Gastrocnemius medialis (tissue), 4 donors: Measurements from ENCODE around the gene FAM72B. TPM values are rescaled to one million over a fixed set of nuclear protein-coding genes. Genes with fewer than 3 reads are reported as not detected.
"Not testable (repeated sequence)": the region's sequence is repeated elsewhere in the genome, so short reads cannot be mapped to it uniquely, and the experiment has no call there.

Experiments used
- ATAC-seq, 2 donors: fragments of 150-250 bp; one replicate each; pipeline ENCODE4 v1.9.1; 2016
- DNase-seq, 2 donors: peaks; one replicate each; pipeline ENCODE4 v3.0.0-alpha.2; 2019
- H3K27ac ChIP-seq, 4 donors: fragments of 200-600 bp; sonication (generic); 1 replicate in 1 of 4; 2 replicates in 3 of 4; pipeline ENCODE4 v1.5.1; 2016 to 2018; ENCODE audit warnings: mild to moderate bottlenecking in 2 of 4, moderate library complexity in 1 of 4
- H3K27me3 ChIP-seq, 3 donors: fragments of 200-600 bp; sonication (generic) in 2 of 3; 1 replicate in 1 of 3; 2 replicates in 2 of 3; pipeline versions ENCODE4 v1.5.1 to v1.6.0; 2016 to 2019; ENCODE audit warnings: mild to moderate bottlenecking in 1 of 3, moderate library complexity in 1 of 3
- H3K36me3 ChIP-seq, 2 donors: fragments of 200-600 bp; sonication (generic) in 1 of 2; one replicate each; pipeline ENCODE4 v1.5.1; 2017 to 2018
- H3K4me1 ChIP-seq, 2 donors: fragments of 200-600 bp; sonication (generic) in 1 of 2; one replicate each; pipeline ENCODE4 v1.5.1; 2016 to 2017; ENCODE audit warnings: mild to moderate bottlenecking in 2 of 2
- H3K4me3 ChIP-seq, 4 donors: fragments of 200-600 bp; sonication (generic) in 3 of 4; 1 replicate in 1 of 4; 2 replicates in 3 of 4; pipeline ENCODE4 v1.5.1; 2016 to 2019; ENCODE audit warnings: mild to moderate bottlenecking in 2 of 4
- H3K9me3 ChIP-seq, 3 donors: fragments of 200-600 bp; sonication (generic) in 2 of 3; 1 replicate in 1 of 3; 2 replicates in 2 of 3; pipeline ENCODE4 v1.5.1; 2016 to 2019
- in situ Hi-C, 4 donors: fragments of 200-750 bp; cut with MboI; loops; one replicate each; pipeline versions ENCODE4 v1.15.0 to v1.8.0; 2017; ENCODE audit warnings: low sequenced_read_pairs in 4 of 4
- intact Hi-C: fragments of 100-400 bp; cut with DNase I; formaldehyde crosslinking; loops from one replicate; pipeline ENCODE4 v1.15.1; 2023; ENCODE audit warnings: low total_unique reads
- total RNA-seq, 4 donors: library from RNA; depleted of rRNA; stranded (reverse); fragments of >200 nt; gene quantifications; one replicate each; pipeline versions ENCODE4 v1.1.0 to v1.2.3, GENCODE V29; 2016

The FAM72B gene
- total RNA-seq, 4 donors from 2014 or later = not detected

DNA sequence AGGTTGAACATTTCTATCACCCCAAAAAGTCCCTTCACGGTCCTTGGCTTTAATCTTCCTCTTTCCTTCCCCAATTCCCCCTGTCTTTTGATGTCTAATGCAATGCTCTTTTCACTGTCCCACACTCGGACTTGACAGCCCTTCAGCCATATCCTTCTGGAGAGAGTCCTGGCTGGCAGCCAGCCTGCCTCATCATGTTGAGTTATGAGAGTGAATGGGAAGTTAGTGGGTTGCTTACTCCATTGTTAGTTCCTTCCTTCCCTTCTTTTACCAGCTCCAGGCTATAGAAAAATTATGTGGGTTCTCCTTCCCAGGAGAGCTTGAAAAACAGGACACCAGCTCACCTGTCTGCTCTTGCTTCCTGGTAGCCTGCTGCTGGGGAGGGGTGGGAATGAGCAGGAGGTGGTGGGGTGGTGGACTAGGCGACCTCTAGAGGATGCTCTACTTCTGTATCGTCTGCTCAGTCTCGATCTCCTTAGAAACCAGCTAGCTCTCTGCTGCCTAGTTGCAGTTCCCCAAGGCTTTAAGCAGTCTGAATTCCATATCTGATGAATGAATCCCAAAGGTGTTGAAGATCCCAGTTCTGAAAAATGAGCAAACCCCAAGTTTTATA, 30.5 kb upstream of the FAM72B start:
- H3K27me3 ChIP-seq, intact Hi-C loops, DNase-seq, H3K4me3 ChIP-seq, H3K4me1 ChIP-seq, ATAC-seq, H3K36me3 ChIP-seq, in situ Hi-C loops, H3K27ac ChIP-seq, H3K9me3 ChIP-seq: not testable (repeated sequence)

GRCh38 chr1:121213491-121213890, 29.4 kb upstream of the FAM72B start:
- H3K36me3 ChIP-seq, intact Hi-C loops, DNase-seq: not testable (repeated sequence)

DNA sequence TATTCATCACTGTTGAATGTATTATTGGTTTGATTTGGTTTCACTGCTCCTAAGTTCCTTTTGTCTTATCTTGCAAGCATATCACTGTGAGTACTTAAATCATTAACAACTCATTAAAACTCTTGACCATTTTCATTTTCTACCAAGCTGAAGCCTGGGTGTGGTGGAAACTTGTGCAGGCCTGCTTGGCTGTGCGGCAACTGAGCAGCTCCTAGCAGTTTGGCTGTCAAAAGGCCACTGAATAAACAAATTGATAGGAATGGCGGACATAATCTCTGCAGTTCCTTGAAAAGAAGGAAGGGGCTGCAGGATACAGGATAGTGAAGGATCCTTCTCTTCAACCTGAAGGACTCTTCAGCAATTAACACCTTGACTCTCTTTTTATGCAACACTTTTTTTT, 26.6 kb upstream of the FAM72B start:
- ATAC-seq, in situ Hi-C loops, H3K9me3 ChIP-seq, H3K27me3 ChIP-seq, H3K27ac ChIP-seq, H3K4me3 ChIP-seq, H3K36me3 ChIP-seq, DNase-seq, H3K4me1 ChIP-seq, intact Hi-C loops: not testable (repeated sequence)

More at GRCh38 chr1:121213491-121213890, 29.4 kb upstream of the FAM72B start:
- H3K4me3 ChIP-seq, ATAC-seq, H3K27me3 ChIP-seq, H3K4me1 ChIP-seq, H3K9me3 ChIP-seq, H3K27ac ChIP-seq, in situ Hi-C loops: not testable (repeated sequence)

- intact Hi-C loops, H3K9me3 ChIP-seq, H3K4me1 ChIP-seq, in situ Hi-C loops, H3K36me3 ChIP-seq, H3K4me3 ChIP-seq, H3K27me3 ChIP-seq, DNase-seq, ATAC-seq, H3K27ac ChIP-seq: not testable (repeated sequence)
Observed at GRCh38 chr1:121208375-121208774, 24.2 kb upstream of the FAM72B start.

GRCh38 chr1:121207328-121207727, 23.2 kb upstream of the FAM72B start:
- H3K4me3 ChIP-seq, H3K36me3 ChIP-seq, intact Hi-C loops, DNase-seq, H3K4me1 ChIP-seq, H3K9me3 ChIP-seq, in situ Hi-C loops, H3K27me3 ChIP-seq, ATAC-seq, H3K27ac ChIP-seq: not testable (repeated sequence)

DNA sequence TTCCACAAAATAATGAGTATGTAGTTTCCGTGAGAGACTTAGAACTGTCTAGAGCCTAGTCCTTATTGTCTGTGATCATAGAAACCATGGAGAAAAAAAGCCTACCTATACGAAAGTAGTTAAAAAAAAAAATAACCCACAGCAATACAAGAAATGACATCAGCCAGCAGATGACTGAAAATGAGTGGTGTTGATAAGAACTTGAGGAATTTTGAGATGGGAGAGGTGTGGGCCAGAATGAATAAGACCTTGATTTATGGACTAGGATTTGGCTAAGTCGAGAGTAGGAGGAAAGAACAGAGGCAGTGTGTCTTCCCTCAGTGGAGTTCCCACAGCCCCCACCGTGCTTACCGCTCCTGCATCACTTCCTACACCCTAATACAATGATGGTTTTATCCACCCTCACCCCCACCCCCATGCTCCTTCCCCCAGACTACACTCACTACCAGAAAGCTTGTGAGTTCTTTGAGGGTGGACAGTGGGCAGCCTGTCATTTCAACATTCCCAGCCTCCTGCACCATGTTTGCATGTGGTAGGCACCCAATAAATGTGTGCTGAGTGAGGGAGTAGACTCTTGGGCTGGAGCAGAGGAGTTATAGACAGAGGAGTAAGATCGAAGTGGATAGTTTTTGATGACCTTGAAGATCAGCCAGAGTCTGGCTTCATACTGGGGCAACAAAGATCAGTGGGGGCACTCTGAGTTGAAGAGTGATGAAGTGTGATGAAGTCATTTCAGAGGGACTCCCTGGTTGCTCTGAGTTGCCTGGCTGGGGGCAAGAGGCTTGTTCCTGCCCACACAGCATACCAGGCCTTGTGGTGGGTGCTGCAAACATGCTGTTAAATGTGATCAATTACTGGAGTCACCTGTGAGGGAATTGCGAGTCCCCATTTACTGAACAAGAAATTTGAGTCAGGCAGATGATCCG, 21.9 kb upstream of the FAM72B start:
- H3K27me3 ChIP-seq, ATAC-seq, H3K4me1 ChIP-seq, in situ Hi-C loops, H3K27ac ChIP-seq, intact Hi-C loops, H3K4me3 ChIP-seq, DNase-seq, H3K36me3 ChIP-seq, H3K9me3 ChIP-seq: not testable (repeated sequence)

DNA sequence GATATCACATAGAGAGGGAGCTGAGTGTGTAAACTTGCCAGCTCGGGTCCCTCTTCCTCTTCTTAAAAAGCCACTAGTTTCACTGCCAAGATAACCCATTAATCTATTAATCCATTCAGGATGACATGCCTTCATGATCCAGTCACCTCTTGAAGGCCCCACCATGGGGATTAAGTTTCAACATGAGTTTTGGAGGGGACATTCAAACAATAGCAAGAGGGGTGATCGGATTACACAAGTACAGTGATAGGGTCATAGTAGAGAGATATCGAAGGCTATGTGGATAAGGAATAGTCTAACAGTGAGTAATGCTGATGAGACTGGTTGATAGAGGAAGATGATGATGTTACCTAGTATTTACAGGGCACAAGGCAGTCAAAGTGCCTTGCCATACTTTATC, 18.8 kb upstream of the FAM72B start:
- H3K27me3 ChIP-seq, intact Hi-C loops, H3K4me3 ChIP-seq, H3K4me1 ChIP-seq, DNase-seq, H3K36me3 ChIP-seq, H3K27ac ChIP-seq, in situ Hi-C loops, H3K9me3 ChIP-seq, ATAC-seq: not testable (repeated sequence)

- H3K4me1 ChIP-seq, H3K27me3 ChIP-seq, H3K36me3 ChIP-seq, H3K27ac ChIP-seq, ATAC-seq, in situ Hi-C loops, H3K4me3 ChIP-seq, DNase-seq, intact Hi-C loops, H3K9me3 ChIP-seq: not testable (repeated sequence)
Observed at GRCh38 chr1:121200985-121201981, 17.1 kb upstream of the FAM72B start.

GRCh38 chr1:121200232-121200631, 16.1 kb upstream of the FAM72B start:
- H3K9me3 ChIP-seq, H3K27ac ChIP-seq, H3K4me1 ChIP-seq, in situ Hi-C loops, H3K27me3 ChIP-seq, ATAC-seq, H3K4me3 ChIP-seq, DNase-seq, intact Hi-C loops, H3K36me3 ChIP-seq: not testable (repeated sequence)

DNA sequence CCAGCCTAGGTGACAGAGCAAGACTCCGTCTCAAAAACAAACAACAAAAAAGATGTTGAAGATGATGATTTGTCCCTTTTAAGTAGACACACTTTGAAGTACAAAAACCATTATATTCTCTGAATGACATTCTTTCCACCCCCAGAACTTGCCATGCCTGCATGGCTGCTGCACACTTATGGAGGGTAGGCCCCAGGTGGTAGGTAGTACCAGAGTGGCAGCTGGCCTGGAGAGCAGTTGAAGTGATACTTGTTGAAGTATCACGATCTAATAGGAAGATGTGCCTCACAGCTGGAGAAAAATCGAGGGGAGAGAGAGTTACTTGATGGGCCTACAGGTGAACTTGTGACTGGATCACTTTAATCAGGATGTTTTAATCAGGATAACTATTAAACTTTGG, 15.6 kb upstream of the FAM72B start:
- H3K27me3 ChIP-seq, H3K27ac ChIP-seq, in situ Hi-C loops, H3K4me1 ChIP-seq, intact Hi-C loops, H3K9me3 ChIP-seq, DNase-seq, H3K36me3 ChIP-seq, ATAC-seq, H3K4me3 ChIP-seq: not testable (repeated sequence)
